ENCODE measurements around the gene SMARCA1. TPM values are rescaled to one million over a fixed set of nuclear protein-coding genes. Genes with fewer than 3 reads are reported as not detected.
A peak's percentile ranks its signal among the peaks of the same experiment; 100 is the strongest.

Gene SMARCA1
- total and polyA plus RNA-seq, 2 experiments from 2014 or later, result 66.7 to 119 TPM

- WGBS (ENCODE audit: low lambda C conversion rate, missing lambda C conversion rate), result 67% methylated on average over 4 of the region's 4 CpGs
- Histone ChIP-seq H3K9me2 (replicated peaks; ENCODE audit: insufficient read depth) (no peaks in the 10 kb centered on the region), H2AFZ (no peak overlapping the region), H3K27ac (no peak overlapping the region), H3K4me1 (ENCODE audit: insufficient read depth) (no peaks in the 10 kb centered on the region), H3K79me2 (peaks cover 18% of the 10 kb centered on the region), H3K4me2 (no peak overlapping the region), H3K36me3 (replicated peaks; ENCODE audit: insufficient read depth, low read depth) (no peaks in the 10 kb centered on the region), H3K27me3 (no peaks in the 10 kb centered on the region), H3K4me3 (no peak overlapping the region), H4K20me1 (ENCODE audit: insufficient read depth, poor library complexity, severe bottlenecking) (peaks cover 14% of the 10 kb centered on the region), H3K9me3 (ENCODE audit: low read depth) (no peaks in the 10 kb centered on the region)
- DNase-seq (ENCODE audit: low spot score), result no peak
- TF ChIP-seq EZH2 (IDR thresholded peaks at IDR 0.05; ENCODE audit: borderline replicate concordance) (no peak), EZH2phosphoT487 (IDR thresholded peaks at IDR 0.05; ENCODE audit: low read depth, severe bottlenecking, unreplicated experiment) (no peak), CTCF (IDR thresholded peaks at IDR 0.05; ENCODE audit: poor library complexity) (no peak)
These were observed 1.9 kb upstream of the SMARCA1 start for GRCh38 chrX:129525162-129525561.

- Histone ChIP-seq H3K9me2 (replicated peaks; ENCODE audit: insufficient read depth) (no peaks in the 10 kb centered on the region), H3K9me3 (ENCODE audit: low read depth) (no peaks in the 10 kb centered on the region), H3K4me2 (peak overlapping the region; percentile 68), H3K36me3 (replicated peaks; ENCODE audit: insufficient read depth, low read depth) (no peaks in the 10 kb centered on the region), H3K4me3 (no peak overlapping the region), H3K4me1 (ENCODE audit: insufficient read depth) (no peaks in the 10 kb centered on the region), H4K20me1 (ENCODE audit: insufficient read depth, poor library complexity, severe bottlenecking) (peaks cover 20% of the 10 kb centered on the region), H2AFZ (no peak overlapping the region), H3K27me3 (no peaks in the 10 kb centered on the region), H3K79me2 (peaks cover 26% of the 10 kb centered on the region), H3K27ac (peak overlapping the region; percentile 84)
- no peak for TF ChIP-seq EZH2 (IDR thresholded peaks at IDR 0.05; ENCODE audit: borderline replicate concordance)
- TF ChIP-seq CTCF (IDR thresholded peaks at IDR 0.05; ENCODE audit: poor library complexity), result no peak
- no peak for TF ChIP-seq EZH2phosphoT487 (IDR thresholded peaks at IDR 0.05; ENCODE audit: low read depth, severe bottlenecking, unreplicated experiment)
- WGBS (ENCODE audit: low lambda C conversion rate, missing lambda C conversion rate), result 76% methylated on average over 3 of the region's 3 CpGs
- no peak for DNase-seq (ENCODE audit: low spot score)
These were observed 1.1 kb upstream of the SMARCA1 start for GRCh38 chrX:129524250-129524850.

GRCh38 chrX:129522184-129523078, 859 bp downstream of the SMARCA1 start:
- Histone ChIP-seq H3K36me3 (replicated peaks; ENCODE audit: insufficient read depth, low read depth) (no peaks in the 10 kb centered on the region), H3K9me3 (ENCODE audit: low read depth) (no peaks in the 10 kb centered on the region), H3K79me2 (peaks cover 45% of the 10 kb centered on the region), H3K27me3 (no peaks in the 10 kb centered on the region), H2AFZ (peak overlapping the region; percentile 61), H3K27ac (peak overlapping the region; percentile 100), H3K4me2 (peak overlapping the region; percentile 73), H3K4me3 (peak overlapping the region; percentile 49), H4K20me1 (ENCODE audit: insufficient read depth, poor library complexity, severe bottlenecking) (peaks cover 39% of the 10 kb centered on the region), H3K4me1 (ENCODE audit: insufficient read depth) (no peaks in the 10 kb centered on the region), H3K9me2 (replicated peaks; ENCODE audit: insufficient read depth) (no peaks in the 10 kb centered on the region)
- TF ChIP-seq CTCF (IDR thresholded peaks at IDR 0.05; ENCODE audit: poor library complexity) (peak; percentile 24), EZH2 (IDR thresholded peaks at IDR 0.05; ENCODE audit: borderline replicate concordance) (no peak)
- WGBS (ENCODE audit: low lambda C conversion rate, missing lambda C conversion rate), result 57% methylated on average over 29 of the region's 56 CpGs
- peak; percentile 78 for DNase-seq (ENCODE audit: low spot score)

All from hepatocyte (in vitro differentiated cells).